HG03135 (cell line): ENCODE results near the gene KDM3A.

Source experiments
- ATAC-seq: cut with Tn5 transposase; IDR thresholded peaks from one replicate; pipeline ENCODE4 v1.9.1; 2021; ENCODE audit warnings: mild to moderate bottlenecking, moderate library complexity; ENCODE audit not compliant: unreplicated experiment

KDM3A gene

DNA sequence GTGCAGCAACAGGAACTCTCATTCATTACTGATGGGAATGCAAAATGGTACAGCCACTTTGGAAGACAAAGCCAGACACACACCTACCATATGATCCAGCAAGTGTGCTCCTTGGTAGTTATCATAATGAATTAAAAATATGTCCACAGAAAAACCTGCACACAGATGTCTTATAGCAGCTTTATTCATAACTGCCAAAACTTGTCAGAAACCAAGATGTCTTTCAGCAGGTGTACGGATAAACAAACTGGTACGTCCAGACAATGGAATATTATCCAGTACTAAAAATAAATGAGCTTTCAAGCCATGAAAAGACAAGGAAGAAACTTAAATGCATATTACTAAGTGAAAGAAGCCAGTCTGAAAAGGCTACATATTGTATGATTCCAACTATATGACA, 71.7 kb downstream of the KDM3A start:
- no peak for ATAC-seq

DNA sequence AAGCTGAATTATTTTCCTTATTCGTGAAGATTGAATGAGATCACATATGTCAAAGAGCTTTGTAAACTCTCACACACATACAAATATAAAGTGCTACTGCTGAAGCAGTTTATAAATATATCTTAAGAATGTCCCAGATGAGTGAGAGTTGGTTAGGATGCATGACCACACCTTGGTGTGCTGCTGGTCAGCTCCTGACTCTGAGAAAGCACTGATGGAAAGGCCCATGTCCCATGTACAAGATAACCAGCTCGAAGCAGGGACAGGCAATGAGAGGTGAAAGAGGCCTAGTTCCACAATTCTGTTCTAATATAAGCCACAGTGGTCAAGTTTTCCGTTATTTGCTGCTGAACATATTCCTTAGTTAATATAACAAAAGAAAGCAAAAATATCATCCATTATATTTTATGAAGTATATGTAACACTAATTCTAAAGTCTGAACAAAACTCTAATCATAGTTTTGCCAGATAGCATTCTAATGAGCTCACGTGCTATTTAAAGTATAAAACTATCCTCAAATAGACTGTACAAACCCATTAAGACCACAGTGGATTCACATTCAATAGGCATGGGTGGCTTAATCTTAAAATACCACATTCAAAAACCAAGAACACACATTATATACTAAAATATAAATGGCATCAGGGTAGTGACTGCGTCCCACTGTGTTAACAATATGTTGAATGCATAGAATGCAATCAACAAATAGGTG, 72.9 kb downstream of the KDM3A start:
- no peak for ATAC-seq

DNA sequence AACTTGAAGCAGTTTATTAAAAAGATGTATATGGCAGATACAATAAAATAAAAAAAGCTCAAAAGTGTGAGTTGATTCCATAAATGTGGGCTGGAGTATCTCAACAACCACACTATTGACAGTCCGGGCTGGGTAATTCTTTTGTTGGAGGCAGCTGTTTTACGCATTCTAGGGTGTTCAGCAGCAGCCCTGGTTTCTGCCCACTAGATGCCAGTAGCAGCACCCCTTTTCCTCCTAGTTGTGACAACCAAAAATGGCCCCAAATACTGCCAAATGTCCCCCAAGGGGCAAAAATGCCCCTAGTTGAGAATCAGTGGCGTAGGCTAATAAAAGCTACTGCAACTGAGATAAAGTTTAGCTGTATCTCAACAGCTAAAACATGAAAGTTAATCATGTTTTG, 77.3 kb downstream of the KDM3A start:
- ATAC-seq: no peak

DNA sequence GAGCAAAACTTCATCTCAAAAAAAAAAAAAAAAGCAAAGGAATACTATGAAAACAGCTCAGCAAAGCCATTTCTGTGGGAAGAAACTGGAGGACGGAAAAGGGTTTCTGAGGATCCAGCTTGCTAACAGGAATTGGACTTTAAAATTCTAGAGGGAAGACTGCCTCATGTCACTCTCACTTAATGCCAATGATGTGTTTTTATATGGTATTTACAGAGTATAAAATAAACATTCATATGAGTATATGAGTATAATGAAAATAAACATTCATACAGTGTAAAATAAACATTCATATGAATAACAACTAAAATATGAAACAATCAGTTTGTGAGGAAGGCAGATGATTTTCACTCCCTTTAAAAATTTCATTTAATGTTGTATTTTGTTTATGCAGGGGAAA, 78.2 kb downstream of the KDM3A start:
- ATAC-seq: no peak

DNA sequence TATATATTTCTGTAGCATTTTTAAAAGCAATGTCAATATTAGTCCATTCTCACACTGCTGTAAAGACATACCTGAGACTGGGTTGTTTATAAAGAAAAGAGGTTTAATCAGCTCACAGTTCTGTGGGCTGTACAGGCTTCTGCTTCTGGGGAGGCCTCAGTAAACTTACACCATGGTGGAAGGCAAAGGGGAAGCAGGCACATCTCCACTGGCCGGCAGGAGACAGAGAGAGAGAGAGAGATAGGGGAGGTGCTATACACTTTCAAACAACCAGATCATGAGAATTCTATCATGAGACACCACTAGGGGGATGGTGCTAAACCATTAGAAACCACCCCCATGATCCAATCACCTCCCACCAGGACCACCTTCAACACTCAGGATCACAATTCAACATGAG, 79.0 kb downstream of the KDM3A start:
- ATAC-seq: no peak

DNA sequence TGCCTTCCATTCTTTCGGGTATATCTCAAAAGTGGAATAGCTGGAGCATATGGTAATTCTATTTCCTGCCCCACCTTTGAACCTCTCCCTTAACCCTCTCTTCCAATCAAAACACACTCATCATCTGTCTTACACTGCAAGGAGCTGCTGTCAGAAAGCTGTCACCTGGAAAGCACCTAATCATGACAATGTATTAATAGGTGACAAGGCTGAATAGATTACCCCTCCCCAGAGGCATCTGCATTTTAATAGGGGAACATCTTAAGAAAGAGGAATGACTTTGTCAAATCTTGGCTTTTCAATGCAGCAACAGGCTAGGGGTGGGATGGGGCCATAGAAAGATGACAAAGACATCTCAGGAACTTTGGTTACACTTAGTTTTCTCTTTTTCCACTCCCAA, 80.8 kb downstream of the KDM3A start:
- ATAC-seq: no peak

DNA sequence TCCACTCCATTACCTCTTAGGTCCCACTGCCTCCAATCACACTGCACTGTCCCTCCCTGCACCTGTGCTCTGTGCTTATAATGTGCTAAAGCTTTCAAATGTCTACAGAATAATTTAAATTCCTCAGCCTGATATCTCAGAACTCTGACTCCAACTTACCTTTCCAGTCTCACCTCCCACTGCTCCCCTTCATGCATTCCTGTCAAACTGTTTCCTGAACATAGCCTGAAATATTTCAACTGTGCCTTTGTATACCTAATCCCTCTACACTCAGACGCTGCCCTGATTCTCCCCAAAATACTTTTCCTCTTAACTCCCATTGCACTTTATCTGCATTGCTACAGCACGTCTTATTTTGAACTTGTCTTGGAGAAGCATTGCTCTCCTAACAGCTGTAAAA, 81.5 kb downstream of the KDM3A start:
- ATAC-seq: no peak

DNA sequence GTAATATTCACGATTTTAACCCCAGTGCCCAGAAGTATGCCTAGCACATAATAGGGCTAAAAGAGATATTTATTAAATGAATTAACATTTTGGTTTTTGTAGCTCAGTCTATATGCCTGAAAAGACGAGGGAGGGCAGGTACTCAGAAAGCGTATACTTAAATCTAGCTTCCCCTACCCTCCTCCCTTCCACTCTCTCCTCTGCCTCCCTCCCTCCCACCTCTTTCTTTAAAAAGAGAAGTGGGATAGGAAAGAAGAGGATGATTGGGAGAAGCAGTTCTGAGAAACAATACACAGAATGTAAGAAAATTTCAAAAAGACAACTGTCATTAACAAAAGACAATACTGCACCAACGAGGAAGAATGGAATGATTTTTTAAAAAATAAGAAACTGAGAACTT, 82.3 kb downstream of the KDM3A start:
- no peak for ATAC-seq

DNA sequence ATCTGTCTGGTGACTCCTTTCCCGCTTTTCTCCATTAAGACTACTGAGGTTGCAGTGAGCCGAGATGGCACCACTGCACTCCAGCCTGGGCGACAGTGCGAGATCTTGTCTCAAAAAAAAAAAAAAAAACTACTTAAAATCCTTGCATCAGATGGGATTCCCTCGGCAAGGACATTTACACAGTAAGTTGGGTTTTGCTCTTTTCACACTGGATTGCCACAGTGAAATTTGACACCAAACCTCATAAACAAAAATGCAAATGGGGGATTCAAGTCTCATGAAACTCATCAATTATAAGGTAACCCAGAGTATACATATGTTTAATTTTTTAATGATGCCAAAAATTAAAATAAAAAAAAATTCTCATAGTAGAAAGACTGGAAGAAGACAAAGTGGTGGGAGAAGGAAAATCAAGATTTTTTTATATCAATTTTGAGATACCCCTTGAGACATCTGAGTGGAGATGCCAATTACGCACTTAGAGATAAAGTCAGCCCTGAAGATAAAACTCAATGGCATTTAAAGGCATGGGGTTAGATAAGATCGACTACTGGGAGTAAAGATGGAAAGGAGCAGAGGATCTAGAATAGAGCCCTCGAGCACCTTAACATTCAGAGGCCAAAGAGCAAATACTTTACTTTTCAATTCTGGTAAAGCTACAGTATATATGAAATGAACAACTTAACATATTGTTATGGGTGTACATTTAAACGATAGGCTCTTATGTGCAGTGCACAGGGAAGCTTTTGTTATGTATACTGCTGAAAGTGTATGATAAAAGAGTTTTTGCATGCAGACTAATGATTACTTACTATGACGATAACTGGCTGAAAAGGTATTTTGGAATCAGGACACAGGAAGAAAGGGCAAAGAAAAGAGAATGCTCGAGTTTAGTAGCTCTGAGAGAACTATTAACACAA, 84.5 kb downstream of the KDM3A start:
- no peak for ATAC-seq

DNA sequence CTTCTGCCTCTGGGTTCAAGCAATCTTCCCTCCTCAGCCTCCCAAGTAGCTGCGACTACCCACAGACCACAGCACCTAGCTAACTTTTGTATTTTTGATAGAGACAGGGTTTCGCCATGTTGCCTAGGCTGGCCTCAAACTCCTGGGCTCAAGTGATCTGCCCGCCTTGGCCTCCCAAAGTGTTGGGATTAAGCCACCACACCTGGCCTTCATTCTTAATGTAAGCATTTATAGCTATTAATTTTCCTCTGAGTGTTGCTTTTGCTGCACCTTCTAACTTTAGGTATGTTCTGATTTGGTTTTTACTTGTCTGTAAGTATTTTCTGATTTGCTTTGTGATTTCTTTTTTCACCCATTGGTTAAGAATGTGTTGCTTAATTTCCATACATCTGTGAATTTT, 92.4 kb downstream of the KDM3A start:
- no peak for ATAC-seq

DNA sequence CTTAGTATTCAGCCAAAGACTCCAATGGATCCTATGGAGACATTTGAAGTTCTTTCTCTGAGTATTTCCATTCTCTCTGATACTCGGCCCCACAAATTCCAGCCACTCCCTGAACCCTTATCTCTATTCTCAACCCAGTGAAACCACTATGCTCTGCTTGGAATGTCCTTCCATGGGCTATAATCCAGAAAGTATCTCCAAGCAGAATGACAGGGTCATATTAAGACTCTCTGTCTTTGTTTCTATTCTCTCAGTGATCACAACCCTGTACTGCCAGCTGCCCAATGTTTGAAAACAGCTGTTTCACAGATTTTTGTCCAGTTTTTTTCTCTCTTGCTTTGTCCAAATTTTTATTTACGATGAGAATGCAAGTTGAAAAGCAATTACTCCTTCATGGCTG, 100.2 kb downstream of the KDM3A start:
- ATAC-seq: no peak
